MG63 (cell line): ENCODE results near the gene PITPNC1. TPM values are rescaled to one million over a fixed set of nuclear protein-coding genes. Genes with fewer than 3 reads are reported as not detected.

Experiments
- DNase-seq: peaks from one replicate; pipeline ENCODE4 v3.0.0-alpha.2; 2020
- H3K27me3 ChIP-seq: fragments of 250-450 bp; sonication (Bioruptor Pico); 2 replicates; pipeline ENCODE4 v1.5.1; 2020; ENCODE audit warnings: mild to moderate bottlenecking, moderate library complexity
- H3K36me3 ChIP-seq: fragments of 250-450 bp; sonication (Bioruptor Pico); 2 replicates; pipeline ENCODE4 v1.5.1; 2020; ENCODE audit warnings: mild to moderate bottlenecking, moderate library complexity
- H3K4me3 ChIP-seq: fragments of 250-450 bp; sonication (Bioruptor Pico); 2 replicates; pipeline ENCODE4 v1.5.1; 2020; ENCODE audit warnings: mild to moderate bottlenecking, moderate library complexity
- H3K9me3 ChIP-seq: fragments of 250-450 bp; sonication (Bioruptor Pico); 2 replicates; pipeline ENCODE4 v1.5.1; 2020; ENCODE audit warnings: mild to moderate bottlenecking, moderate library complexity
- total RNA-seq: library from RNA; depleted of rRNA; stranded (reverse); fragments of >200 nt; shearing (Covaris generic); gene quantifications from 2 replicates; pipeline ENCODE4 v1.2.3, GENCODE V29; 2014; ENCODE audit warnings: low replicate concordance

The PITPNC1 gene
- total RNA-seq, 1 experiment from 2014 or later, result 0.99 TPM

- no peaks in the 10 kb centered on the region; the same call in 1 of the 2 replicates for H3K9me3 ChIP-seq
- no peak overlapping the region for H3K4me3 ChIP-seq
- H3K27me3 ChIP-seq, result no peaks in the 10 kb centered on the region
- no peak for DNase-seq
- H3K36me3 ChIP-seq, result no peaks in the 10 kb centered on the region
These were observed 59.2 kb downstream of the PITPNC1 start for GRCh38 chr17:67436233-67436632.

- DNase-seq, result no peak
- H3K36me3 ChIP-seq, result no peaks in the 10 kb centered on the region
- no peaks in the 10 kb centered on the region for H3K9me3 ChIP-seq
- H3K4me3 ChIP-seq, result no peak overlapping the region
- no peaks in the 10 kb centered on the region for H3K27me3 ChIP-seq
These were observed 61.6 kb downstream of the PITPNC1 start for GRCh38 chr17:67438667-67439066.

GRCh38 chr17:67439269-67439668 is 62.2 kb downstream of the PITPNC1 start:
- DNase-seq, result no peak
- Histone ChIP-seq H3K4me3 (no peak overlapping the region), H3K36me3 (no peaks in the 10 kb centered on the region), H3K9me3 (no peaks in the 10 kb centered on the region), H3K27me3 (no peaks in the 10 kb centered on the region)

GRCh38 chr17:67440277-67441051 is 63.4 kb downstream of the PITPNC1 start:
- H3K9me3 ChIP-seq, result no peaks in the 10 kb centered on the region
- no peak for DNase-seq
- H3K27me3 ChIP-seq, result no peaks in the 10 kb centered on the region
- no peaks in the 10 kb centered on the region for H3K36me3 ChIP-seq
- H3K4me3 ChIP-seq, result no peak overlapping the region

- H3K9me3 ChIP-seq, result no peaks in the 10 kb centered on the region
- H3K4me3 ChIP-seq, result peak overlapping the region; percentile 12; the same call in 1 of the 2 replicates
- no peaks in the 10 kb centered on the region for H3K27me3 ChIP-seq
- DNase-seq, result peak; percentile 29
- H3K36me3 ChIP-seq, result no peaks in the 10 kb centered on the region
These were observed 64.2 kb downstream of the PITPNC1 start for GRCh38 chr17:67441052-67441895.

- H3K9me3 ChIP-seq, result no peaks in the 10 kb centered on the region
- no peak for DNase-seq
- H3K27me3 ChIP-seq, result no peaks in the 10 kb centered on the region
- H3K4me3 ChIP-seq, result no peak overlapping the region
- H3K36me3 ChIP-seq, result no peaks in the 10 kb centered on the region
These were observed 64.8 kb downstream of the PITPNC1 start for GRCh38 chr17:67441896-67442219.

GRCh38 chr17:67442787-67443624 is 65.9 kb downstream of the PITPNC1 start:
- Histone ChIP-seq H3K9me3 (no peaks in the 10 kb centered on the region), H3K36me3 (no peaks in the 10 kb centered on the region), H3K4me3 (no peak overlapping the region), H3K27me3 (no peaks in the 10 kb centered on the region)
- no peak for DNase-seq

- DNase-seq, result no peak
These were observed 67.0 kb downstream of the PITPNC1 start for GRCh38 chr17:67443931-67444595.

GRCh38 chr17:67448449-67448848 is 71.4 kb downstream of the PITPNC1 start:
- Histone ChIP-seq H3K36me3 (no peaks in the 10 kb centered on the region), H3K4me3 (no peak overlapping the region), H3K9me3 (no peaks in the 10 kb centered on the region), H3K27me3 (no peaks in the 10 kb centered on the region)
- DNase-seq, result no peak

More at GRCh38 chr17:67443931-67444595, 67.0 kb downstream of the PITPNC1 start:
- Histone ChIP-seq H3K9me3 (no peaks in the 10 kb centered on the region), H3K36me3 (no peaks in the 10 kb centered on the region), H3K27me3 (no peaks in the 10 kb centered on the region), H3K4me3 (no peak overlapping the region)

GRCh38 chr17:67449065-67449464 is 72.0 kb downstream of the PITPNC1 start:
- H3K27me3 ChIP-seq, result no peaks in the 10 kb centered on the region
- H3K9me3 ChIP-seq, result no peaks in the 10 kb centered on the region
- no peaks in the 10 kb centered on the region for H3K36me3 ChIP-seq
- DNase-seq, result no peak
- no peak overlapping the region for H3K4me3 ChIP-seq

GRCh38 chr17:67449845-67450755 is 73.0 kb downstream of the PITPNC1 start:
- Histone ChIP-seq H3K27me3 (no peaks in the 10 kb centered on the region), H3K4me3 (no peak overlapping the region), H3K36me3 (no peaks in the 10 kb centered on the region), H3K9me3 (no peaks in the 10 kb centered on the region)
- DNase-seq, result no peak

GRCh38 chr17:67452681-67453554 is 75.8 kb downstream of the PITPNC1 start:
- Histone ChIP-seq H3K9me3 (peaks cover under 1% of the 10 kb centered on the region; the same call in 1 of the 2 replicates), H3K36me3 (no peaks in the 10 kb centered on the region), H3K4me3 (no peak overlapping the region), H3K27me3 (no peaks in the 10 kb centered on the region)
- no peak for DNase-seq

- Histone ChIP-seq H3K4me3 (no peak overlapping the region), H3K9me3 (peaks cover 9% of the 10 kb centered on the region), H3K27me3 (no peaks in the 10 kb centered on the region), H3K36me3 (no peaks in the 10 kb centered on the region)
- no peak for DNase-seq
These were observed 79.0 kb downstream of the PITPNC1 start for GRCh38 chr17:67456103-67456502.

GRCh38 chr17:67456889-67457288 is 79.8 kb downstream of the PITPNC1 start:
- no peaks in the 10 kb centered on the region for H3K36me3 ChIP-seq
- no peak for DNase-seq
- no peak overlapping the region for H3K4me3 ChIP-seq
- peaks cover 9% of the 10 kb centered on the region for H3K9me3 ChIP-seq
- H3K27me3 ChIP-seq, result no peaks in the 10 kb centered on the region

GRCh38 chr17:67458203-67458602 is 81.1 kb downstream of the PITPNC1 start:
- no peaks in the 10 kb centered on the region for H3K27me3 ChIP-seq
- peaks cover 9% of the 10 kb centered on the region for H3K9me3 ChIP-seq
- H3K36me3 ChIP-seq, result no peaks in the 10 kb centered on the region
- no peak for DNase-seq
- H3K4me3 ChIP-seq, result no peak overlapping the region
